ENCODE results near the gene FAM171A1.
"Not testable (repeated sequence)": the region's sequence is repeated elsewhere in the genome, so short reads cannot be mapped to it uniquely, and the experiment has no call there.

Gene FAM171A1

DNA sequence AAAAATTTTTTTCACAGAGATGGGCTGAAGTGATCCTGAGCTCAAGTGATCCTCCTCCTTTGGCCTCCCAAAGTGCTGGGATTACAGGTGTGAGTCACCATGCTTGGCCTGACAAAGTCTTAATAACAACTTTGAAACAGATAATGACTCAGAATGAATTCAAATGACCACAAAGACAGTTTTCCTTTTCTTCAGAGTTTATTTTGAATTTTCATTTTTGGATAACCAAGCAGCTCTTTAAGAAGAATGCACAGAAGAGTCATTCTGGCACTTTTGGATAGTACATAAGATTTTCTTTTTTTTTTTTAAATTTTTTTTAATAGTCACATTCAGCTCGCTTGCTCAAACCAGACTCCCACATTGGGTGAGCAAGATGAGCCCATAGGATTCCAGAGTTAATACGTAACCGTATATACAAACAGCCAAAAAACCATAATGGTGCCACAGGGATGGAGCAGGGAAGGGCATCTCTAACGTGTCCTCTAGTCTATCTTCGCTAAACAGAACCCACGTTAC lies 159.6 kb downstream of the FAM171A1 start:
- H3K4me3 ChIP-seq (ENCODE audit: low read depth, low read length) = no peak overlapping the region
- DNase-seq (ENCODE audit: low read depth) = no peak
- TF ChIP-seq, protein P1, sequence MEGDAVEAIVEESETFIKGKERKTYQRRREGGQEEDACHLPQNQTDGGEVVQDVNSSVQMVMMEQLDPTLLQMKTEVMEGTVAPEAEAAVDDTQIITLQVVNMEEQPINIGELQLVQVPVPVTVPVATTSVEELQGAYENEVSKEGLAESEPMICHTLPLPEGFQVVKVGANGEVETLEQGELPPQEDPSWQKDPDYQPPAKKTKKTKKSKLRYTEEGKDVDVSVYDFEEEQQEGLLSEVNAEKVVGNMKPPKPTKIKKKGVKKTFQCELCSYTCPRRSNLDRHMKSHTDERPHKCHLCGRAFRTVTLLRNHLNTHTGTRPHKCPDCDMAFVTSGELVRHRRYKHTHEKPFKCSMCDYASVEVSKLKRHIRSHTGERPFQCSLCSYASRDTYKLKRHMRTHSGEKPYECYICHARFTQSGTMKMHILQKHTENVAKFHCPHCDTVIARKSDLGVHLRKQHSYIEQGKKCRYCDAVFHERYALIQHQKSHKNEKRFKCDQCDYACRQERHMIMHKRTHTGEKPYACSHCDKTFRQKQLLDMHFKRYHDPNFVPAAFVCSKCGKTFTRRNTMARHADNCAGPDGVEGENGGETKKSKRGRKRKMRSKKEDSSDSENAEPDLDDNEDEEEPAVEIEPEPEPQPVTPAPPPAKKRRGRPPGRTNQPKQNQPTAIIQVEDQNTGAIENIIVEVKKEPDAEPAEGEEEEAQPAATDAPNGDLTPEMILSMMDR (IDR thresholded peaks at IDR 0.05; ENCODE audit: low read depth, low read length, missing control alignments) = no peak

DNA sequence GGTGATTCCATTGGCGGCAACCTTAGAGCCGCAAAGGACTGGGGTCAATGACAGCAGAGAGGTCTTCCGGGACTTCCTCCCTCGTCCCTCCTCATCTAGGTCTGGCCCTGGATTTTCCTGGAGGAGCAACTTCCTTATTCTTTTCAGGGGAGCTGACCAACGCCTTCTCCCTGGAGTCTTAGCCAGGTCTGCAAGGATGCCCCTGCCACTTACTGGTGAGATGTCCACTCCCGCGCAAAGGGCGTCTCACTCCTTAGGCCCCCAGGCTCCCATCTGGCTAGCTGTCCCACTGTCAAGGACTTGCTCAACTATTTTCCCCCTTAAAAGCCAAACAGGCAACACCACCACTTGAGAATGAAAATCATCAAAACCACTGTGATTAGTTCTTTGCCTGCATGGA lies 160.6 kb downstream of the FAM171A1 start:
- H3K4me3 ChIP-seq (ENCODE audit: low read depth, low read length) = no peak overlapping the region
- TF ChIP-seq, protein P1 (IDR thresholded peaks at IDR 0.05; ENCODE audit: low read depth, low read length, missing control alignments) = no peak
- DNase-seq (ENCODE audit: low read depth) = no peak

GRCh38 chr10:15209827-15210509 lies 161.1 kb downstream of the FAM171A1 start:
- DNase-seq (ENCODE audit: low read depth) = peak; percentile 35
- H3K4me3 ChIP-seq (ENCODE audit: low read depth, low read length) = no peak overlapping the region
- TF ChIP-seq, protein P1 (IDR thresholded peaks at IDR 0.05; ENCODE audit: low read depth, low read length, missing control alignments) = peak; percentile 93

- H3K4me3 ChIP-seq (ENCODE audit: low read depth, low read length) = no peak overlapping the region
- DNase-seq (ENCODE audit: low read depth) = no peak
- TF ChIP-seq, protein P1 (IDR thresholded peaks at IDR 0.05; ENCODE audit: low read depth, low read length, missing control alignments) = no peak
These were observed 162.9 kb downstream of the FAM171A1 start for GRCh38 chr10:15208221-15208620.

DNA sequence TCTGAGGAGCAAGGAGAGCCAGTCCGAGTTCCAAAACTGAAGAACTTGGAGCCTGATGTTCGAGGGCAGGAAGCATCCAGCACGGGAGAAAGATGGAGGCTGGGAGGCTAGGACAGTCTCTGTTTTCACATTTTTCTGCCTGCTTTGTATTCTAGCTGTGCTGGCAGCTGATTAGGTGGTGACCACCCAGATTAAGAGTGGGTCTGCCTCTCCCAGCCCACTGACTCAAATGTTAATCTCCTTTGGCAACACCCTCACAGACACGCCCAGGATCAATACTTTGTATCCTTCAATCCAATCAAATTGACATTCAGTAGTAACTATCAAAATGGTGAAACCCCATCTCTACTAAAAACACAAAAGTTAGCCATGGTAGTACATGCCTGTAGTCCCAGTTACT lies 163.7 kb downstream of the FAM171A1 start:
- H3K4me3 ChIP-seq (ENCODE audit: low read depth, low read length); DNase-seq (ENCODE audit: low read depth): not testable (repeated sequence)

GRCh38 chr10:15202639-15203038 lies 168.4 kb downstream of the FAM171A1 start:
- TF ChIP-seq, protein P1 (IDR thresholded peaks at IDR 0.05; ENCODE audit: low read depth, low read length, missing control alignments) = no peak
- H3K4me3 ChIP-seq (ENCODE audit: low read depth, low read length) = no peak overlapping the region
- no peak for DNase-seq (ENCODE audit: low read depth)

- not testable (repeated sequence) for H3K4me3 ChIP-seq (ENCODE audit: low read depth, low read length); DNase-seq (ENCODE audit: low read depth)
These were observed 168.8 kb downstream of the FAM171A1 start for GRCh38 chr10:15202301-15202621.

DNA sequence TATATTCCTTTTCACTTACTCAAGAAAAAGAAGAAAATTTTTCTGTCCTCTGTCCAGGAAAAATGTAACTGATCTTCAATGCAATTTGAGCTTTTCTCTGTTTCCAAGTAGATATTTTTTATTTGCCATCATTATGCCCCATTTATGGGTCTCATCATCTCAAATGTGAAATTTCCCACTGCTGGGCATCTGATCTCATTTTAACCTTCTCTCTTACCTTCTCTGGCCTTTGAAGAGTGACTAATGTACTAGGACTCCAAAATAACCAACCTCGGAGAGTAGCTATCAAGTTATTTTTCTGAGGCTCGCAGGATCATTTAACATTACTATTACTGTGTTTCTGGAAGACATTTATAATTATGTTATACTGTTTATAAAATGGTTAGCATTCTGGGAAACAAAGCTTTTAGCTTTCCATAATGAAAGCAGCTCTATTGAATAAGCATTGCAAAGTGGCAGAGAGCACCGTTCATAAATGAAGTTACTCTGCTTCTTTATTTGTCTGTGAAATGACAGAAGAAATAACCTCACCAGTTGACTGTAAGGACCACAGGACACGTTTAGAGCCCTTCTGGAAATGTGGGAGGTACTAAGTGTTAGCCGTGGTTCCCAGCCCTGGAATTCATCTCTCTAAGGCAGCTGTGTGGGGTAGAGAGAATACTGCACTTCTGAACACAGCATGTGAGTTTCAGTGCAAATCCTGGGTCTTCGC lies 169.3 kb downstream of the FAM171A1 start:
- TF ChIP-seq, protein P1 (IDR thresholded peaks at IDR 0.05; ENCODE audit: low read depth, low read length, missing control alignments) = no peak
- no peak overlapping the region for H3K4me3 ChIP-seq (ENCODE audit: low read depth, low read length)

More for the DNA sequence above, 169.3 kb downstream of the FAM171A1 start:
- no peak for DNase-seq (ENCODE audit: low read depth)
